DMS53 treated with DMSO at 0.1 percent for 48 hours (cell line): ENCODE measurements around the gene RTRAF.

Experiments used
- DNase-seq: peaks from one replicate; lab custom pipeline; 2025; ENCODE audit not compliant: unreplicated experiment; lab: John Stamatoyannopoulos, UW

The RTRAF gene

DNA sequence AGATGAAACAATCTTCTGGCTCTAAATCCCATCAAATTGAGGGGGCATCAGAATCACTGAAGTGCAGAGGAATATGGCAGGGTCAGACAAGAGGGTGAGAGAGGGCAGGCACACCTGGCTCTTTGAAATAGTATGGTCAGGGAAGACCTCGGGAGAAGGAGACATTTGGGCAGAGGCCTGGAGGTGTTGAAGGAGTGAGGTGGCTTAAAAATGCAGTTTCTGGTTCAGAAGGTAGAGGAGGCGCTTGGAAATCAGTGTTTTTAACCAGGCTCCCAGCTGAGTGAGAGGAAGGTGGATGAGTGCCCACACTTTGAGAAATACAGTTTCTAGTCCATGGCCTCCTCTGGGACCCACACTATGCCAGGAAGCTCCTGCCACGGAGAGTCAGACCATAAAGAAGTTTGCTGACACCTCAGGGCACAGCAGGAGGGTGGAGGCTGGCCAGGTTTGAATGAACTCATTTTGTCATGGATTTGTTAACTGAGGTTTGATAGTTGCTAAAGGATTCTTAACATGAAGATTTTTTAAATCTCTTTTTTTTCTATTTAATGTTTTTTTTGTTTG, 59.4 kb downstream of the RTRAF start:
- no peak for DNase-seq

DNA sequence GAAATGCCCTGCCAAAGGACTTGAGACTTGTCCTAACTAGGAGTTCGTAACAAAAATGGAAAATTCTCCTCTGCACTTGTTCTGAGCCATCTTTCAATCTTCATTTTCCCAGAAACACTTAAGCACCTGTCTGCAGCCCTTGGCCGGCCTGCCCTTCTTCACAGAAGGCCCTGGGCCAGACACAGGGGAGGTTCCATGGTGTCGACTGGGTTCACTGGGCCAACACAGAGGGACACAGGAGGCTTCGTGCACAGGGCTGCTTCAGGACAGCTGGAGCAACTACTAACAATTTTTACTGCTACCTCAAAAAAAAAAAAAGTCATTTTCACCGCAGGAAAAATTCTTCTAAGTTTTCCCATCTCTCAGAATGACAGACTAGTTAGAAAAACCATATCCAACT, 59.9 kb downstream of the RTRAF start:
- DNase-seq, result no peak

DNA sequence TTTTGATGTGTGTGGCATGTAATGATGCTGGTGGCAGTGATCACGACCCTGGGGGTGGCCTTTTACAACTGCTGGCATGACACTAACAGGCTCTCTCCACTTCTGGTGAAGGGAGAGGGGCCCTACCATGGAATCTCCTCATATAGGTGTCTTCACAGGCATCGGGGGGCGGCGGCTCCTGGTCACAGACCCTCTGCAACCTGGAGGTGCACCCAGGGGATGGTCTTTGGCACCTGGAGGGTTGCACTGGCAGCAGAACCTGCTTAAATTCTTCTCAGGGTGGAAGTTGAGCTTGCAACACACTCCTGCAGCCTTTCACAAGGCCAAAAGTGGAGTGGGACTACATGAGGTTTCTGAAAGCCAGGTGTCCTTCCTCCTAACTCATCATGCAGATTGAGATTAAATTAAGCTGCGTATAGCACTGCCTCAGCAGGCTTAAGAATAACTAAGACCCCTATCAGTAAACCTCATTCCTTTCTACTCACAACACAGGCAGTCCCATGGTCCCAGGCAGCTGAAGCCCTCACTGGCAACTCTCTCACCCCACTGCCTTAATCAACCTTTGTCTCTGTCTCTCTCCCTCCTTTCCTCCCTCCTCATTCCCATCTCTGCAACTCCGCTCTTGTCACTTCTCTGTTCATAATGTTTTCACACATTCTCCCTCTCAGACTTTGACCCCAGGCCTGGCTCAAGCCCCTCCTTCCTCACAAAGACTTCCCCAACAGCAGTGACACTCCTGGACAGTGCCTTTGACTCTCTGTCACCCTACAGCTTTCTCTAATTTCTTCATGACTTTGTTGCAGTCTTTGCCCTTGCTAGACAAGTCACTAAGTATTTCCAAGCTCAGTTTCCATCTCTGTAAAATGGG, 60.6 kb downstream of the RTRAF start:
- DNase-seq, result no peak

DNA sequence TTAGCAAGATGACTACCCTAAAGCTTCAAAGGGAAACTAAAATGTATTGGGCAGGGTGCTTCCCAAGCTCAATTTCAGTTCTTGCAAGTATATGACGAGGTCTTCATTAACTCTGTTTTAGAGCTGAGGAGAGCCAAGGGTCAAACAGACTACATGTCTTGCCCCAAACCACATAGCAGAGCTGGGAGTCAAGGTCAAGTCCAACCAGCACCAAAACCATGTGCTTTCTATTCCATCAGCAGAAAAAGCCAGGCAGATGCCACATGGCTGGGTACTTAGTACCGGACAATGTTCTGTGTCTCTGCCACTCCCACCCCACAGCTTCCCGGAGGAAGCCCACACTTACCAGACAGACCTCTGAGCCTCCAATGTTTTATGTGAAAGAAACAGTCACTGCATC, 61.9 kb downstream of the RTRAF start:
- DNase-seq, result no peak

DNA sequence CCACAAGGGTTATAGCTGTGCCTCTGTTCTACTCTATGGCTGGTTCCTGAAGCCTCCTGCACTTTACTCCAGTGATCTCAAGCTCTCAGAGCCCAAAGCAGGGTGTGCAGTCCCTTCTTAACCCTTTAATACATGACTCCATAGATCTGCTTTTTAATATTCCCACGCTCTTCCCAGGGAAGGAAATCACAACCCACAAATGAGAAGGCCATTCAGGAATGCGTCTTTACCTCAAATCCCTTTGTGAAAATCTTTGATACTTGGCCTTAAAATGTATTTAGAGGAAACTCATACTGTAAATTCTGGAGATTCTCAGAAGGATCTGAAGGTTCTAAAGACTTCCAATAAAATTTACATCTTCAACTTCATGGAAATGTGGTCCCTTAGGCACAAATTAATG, 62.5 kb downstream of the RTRAF start:
- DNase-seq, result no peak

DNA sequence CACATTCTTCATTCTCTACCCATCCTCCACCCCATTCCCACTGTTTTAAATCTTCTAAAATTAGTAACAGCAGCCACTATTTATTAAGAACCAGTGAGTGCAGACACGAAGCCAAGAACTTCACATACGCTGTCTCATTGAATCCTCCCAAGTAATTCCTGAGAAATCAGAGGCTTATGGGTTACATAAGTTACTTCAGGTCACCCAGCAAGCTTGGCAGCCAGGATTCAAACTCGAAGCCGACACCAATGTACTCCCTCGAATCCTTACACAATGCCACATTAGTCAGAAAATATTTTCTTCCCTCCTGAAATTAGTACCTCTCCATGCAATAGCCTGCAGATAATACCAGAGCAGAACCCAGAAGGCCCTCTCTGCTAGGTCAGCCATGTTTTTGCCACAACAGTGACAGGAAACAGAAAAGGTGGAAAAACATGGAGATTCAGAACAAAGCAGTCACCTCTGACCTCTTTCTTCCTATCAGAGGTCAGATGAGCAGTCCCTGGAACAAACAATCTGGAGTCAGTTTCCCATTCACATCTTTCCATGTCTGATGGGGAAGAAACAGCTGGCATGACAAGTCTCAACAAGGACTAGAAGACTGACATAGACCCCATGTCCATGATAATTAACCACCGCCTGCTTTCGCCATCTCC, 63.1 kb downstream of the RTRAF start:
- no peak for DNase-seq

DNA sequence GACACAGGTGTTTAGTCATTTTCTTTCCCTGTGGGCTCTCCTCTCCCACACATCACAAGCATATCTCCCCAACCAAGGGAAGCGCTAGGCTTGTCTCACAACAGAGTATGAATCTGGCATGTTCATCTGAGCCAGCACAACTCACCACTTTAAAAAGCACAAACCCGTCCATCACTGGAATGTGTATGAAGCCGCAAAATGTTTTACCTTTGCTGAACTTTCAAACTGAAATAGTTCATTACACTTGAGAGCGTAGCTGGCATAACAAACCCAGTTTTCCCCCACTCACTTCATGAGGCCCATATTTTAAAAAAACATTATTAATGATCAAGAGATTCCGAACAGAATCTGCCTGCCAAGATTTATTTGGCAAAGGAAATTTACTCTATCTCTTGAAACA, 63.7 kb downstream of the RTRAF start:
- DNase-seq, result no peak

DNA sequence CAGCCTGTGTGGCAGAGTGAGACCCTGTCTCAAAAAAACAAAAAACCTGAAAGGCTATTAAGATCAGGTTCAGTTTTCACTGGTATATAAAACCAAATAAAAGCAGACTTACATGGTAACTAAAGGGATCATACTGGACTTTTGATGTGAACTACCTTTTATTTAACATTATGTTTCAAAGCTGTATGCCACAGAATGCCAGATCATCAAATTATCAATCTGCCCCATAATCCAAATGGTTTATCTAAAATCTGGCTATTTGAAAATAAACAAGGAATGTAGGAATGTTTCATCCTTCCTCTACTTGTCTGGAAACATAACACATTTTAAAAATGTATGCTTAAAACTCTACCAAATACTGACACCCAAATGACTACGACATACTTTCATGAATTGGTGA, 65.3 kb downstream of the RTRAF start:
- DNase-seq, result no peak

DNA sequence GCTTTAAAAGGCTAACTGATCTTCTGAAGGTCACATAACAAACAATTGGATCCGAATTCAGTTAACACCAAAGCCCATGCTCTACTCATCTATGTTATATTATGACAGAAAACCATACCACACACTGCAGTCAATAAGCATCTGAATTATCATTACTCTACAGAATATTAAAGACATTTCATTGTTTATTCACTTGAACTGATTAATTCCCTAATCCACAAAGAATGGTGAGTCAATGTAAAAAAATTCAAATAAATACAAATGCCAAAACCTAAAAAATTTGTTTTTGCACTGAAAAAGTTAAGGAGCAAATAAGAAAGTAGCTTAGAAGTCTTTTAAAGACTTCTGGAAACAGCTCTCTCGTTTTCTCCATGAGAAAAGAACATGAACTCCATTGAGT, 65.8 kb downstream of the RTRAF start:
- no peak for DNase-seq

DNA sequence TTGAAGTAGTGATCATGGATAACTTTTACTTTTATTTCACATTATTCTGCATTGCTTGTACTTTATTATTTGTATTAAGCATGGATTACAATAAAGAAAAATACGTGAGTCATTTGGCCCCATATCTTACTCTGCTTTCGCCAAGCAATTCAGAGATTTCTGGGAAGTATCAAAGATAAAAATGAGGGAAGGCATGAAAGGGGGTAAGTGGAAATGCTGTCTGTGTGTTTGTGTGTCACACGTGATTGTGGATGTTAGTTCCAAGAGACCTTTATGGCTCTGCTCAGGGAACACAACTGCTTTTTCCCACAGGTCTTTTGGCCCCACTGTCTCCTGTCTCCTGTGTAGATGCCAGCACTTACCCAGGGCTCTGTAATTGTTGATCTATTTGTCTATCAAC, 69.0 kb downstream of the RTRAF start:
- DNase-seq, result no peak

DNA sequence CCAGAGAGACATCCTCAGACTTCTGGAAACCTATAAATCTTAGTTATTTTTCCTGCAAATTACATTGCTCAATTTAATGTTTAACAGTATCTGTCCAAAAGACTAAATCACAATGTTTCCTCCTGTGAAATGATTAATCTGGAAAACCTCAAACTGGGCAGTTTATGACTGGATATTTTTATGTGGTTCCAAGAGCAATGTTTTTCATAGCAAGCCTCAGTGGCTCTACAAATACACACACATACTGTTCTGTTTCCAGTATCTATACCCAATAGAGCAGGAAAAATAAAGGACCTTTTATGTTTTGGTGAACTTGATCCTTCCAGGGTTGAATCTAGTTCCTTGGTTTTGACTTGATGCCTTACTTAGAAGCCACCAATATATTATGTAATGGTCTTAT, 70.3 kb downstream of the RTRAF start:
- DNase-seq, result no peak

DNA sequence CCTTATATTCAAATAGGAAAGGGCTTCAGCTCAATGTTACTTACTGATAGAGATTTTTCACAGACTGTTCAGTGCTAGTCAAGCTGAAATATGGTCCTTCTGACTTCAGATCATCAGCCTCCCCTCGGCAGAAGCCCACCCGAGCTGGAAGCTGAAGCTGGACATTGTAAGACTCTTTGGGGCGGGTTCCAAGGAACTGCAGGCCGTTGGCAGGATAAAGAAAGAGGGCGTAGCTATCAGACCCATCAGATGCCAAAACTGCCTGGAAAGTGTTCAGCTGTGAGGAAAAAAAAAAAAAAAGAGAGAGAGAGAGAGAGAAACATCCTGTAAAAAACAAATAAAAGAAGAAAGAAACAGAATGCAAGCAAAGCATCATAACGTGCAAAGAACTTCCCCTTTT, 70.7 kb downstream of the RTRAF start:
- no peak for DNase-seq
